ENCODE measurements around the gene RAD23B. TPM values are rescaled to one million over a fixed set of nuclear protein-coding genes. Genes with fewer than 3 reads are reported as not detected.

Gene RAD23B
- polyA plus RNA-seq (2012; ENCODE audit: low read depth, missing spikeins) = 48.3 TPM

DNA sequence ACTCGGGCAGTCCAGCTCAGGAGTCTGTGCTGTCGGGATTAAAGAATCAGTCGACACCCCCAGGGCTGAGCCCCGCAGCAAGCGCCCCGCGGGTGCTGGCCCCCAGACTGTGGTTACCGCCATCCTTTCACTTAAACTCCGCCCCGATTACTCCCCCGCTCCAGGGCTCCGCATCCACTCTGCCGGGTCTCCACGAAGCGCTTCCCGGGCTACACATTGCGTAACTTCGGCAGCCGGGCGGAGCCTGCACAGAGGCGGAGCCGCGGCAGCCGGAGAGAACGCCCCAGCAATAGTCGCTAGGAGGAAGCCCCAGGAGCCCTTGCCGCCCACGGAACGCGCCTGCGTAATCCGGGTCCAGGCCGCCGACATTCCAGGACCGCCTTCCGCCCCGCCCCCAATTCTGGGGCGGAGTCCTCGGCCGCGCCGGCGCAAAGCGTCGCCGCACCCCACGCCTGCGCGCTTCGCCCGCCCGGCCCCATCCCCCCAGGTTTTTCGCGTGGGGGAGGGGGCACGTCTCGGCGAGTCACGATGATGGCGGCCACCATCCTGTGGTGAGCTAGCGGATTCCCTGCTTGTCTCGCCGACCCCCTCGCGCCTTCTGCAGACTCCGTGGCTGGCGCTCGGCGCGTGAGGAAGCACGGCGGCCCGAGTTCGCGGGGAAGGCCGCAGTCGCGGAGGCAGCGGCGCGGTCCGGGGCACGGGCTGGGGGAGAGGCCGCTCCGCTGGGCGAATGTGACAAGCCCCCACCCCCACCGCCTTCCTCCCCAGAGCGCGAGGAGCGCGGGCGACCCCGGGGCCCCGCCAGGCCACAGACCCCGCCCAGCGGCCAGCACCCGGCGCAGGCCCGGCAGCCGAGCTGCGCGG lies at the start of gene RAD23B:
RAD23B (plus strand) TSS at position 521 of the 864 bp plus-strand sequence. CDS start 351 bp downstream, outside the sequence.
- DNase-seq (ENCODE audit: insufficient read length, low spot score) = peak; percentile 83
- peak; percentile 69 for TF ChIP-seq POLR2A (IDR thresholded peaks at IDR 0.05; ENCODE audit: low read depth, low read length)
- TF ChIP-seq TAF1 (IDR thresholded peaks at IDR 0.05; ENCODE audit: low read depth, low read length) = peak; percentile 89
- peak; percentile 47; the same call in 1 of the 2 replicates for TF ChIP-seq POU2F2 (IDR thresholded peaks at IDR 0.05; ENCODE audit: low read depth, low read length)
- TF ChIP-seq PAX5 (IDR thresholded peaks at IDR 0.05; ENCODE audit: insufficient read depth, low read length, severe bottlenecking) = no peak
- TF ChIP-seq SPI1 (IDR thresholded peaks at IDR 0.05; ENCODE audit: low read depth, low read length) = peak; percentile 45
- TF ChIP-seq POLR2AphosphoS5 (IDR thresholded peaks at IDR 0.05; ENCODE audit: low read depth, low read length) = peak; percentile 66
- peak; percentile 98 for FAIRE-seq

DNA sequence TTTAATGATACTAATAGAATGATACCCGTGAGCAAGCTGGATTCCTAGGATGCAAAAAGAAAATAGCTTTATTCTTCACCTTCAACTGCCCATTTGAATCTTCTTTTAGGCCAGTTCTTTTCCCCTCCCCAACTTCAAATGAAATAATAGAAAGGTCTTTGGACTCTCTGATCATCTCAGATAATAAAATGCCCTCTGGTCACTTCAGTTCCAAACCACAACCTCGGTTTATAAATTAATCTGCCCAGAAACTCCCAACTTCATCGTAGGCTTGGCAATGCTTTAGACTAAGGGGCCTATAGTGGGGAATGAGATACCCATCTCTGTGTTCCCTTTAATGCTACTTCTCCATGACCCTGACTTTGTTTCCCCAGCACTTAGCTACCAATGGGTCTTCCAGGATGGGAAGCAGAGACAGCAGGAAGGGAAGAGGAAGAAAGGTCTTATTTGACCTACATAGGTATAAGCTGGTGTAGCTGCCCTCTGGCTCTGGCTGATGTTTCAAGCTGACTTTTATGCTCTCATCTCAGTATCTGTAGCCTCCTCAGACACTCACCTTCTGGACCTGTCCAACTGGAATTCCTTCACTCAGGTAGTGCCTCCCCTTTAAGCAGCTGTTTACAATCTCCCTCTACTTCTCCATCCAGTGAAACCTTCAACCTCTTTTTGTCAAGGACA lies 47.2 kb upstream of the RAD23B start:
- no peak for TF ChIP-seq POLR2AphosphoS5 (IDR thresholded peaks at IDR 0.05; ENCODE audit: low read depth, low read length)
- TF ChIP-seq SPI1 (IDR thresholded peaks at IDR 0.05; ENCODE audit: low read depth, low read length) = no peak
- no peak for TF ChIP-seq POLR2A (IDR thresholded peaks at IDR 0.05; ENCODE audit: low read depth, low read length)
- TF ChIP-seq TAF1 (IDR thresholded peaks at IDR 0.05; ENCODE audit: low read depth, low read length) = no peak
- no peak for TF ChIP-seq PAX5 (IDR thresholded peaks at IDR 0.05; ENCODE audit: insufficient read depth, low read length, severe bottlenecking)
- TF ChIP-seq POU2F2 (IDR thresholded peaks at IDR 0.05; ENCODE audit: low read depth, low read length) = no peak
- no peak for FAIRE-seq
- no peak for DNase-seq (ENCODE audit: insufficient read length, low spot score)

GRCh38 chr9:107237873-107238272 lies 45.2 kb upstream of the RAD23B start:
- DNase-seq (ENCODE audit: insufficient read length, low spot score) (no peak), FAIRE-seq (no peak)
- TF ChIP-seq POU2F2 (IDR thresholded peaks at IDR 0.05; ENCODE audit: low read depth, low read length) (no peak), POLR2AphosphoS5 (IDR thresholded peaks at IDR 0.05; ENCODE audit: low read depth, low read length) (no peak), SPI1 (IDR thresholded peaks at IDR 0.05; ENCODE audit: low read depth, low read length) (no peak), POLR2A (IDR thresholded peaks at IDR 0.05; ENCODE audit: low read depth, low read length) (no peak), PAX5 (IDR thresholded peaks at IDR 0.05; ENCODE audit: insufficient read depth, low read length, severe bottlenecking) (no peak), TAF1 (IDR thresholded peaks at IDR 0.05; ENCODE audit: low read depth, low read length) (no peak)

GRCh38 chr9:107239474-107239873 lies 43.6 kb upstream of the RAD23B start:
- TF ChIP-seq POLR2A (IDR thresholded peaks at IDR 0.05; ENCODE audit: low read depth, low read length) (no peak), PAX5 (IDR thresholded peaks at IDR 0.05; ENCODE audit: insufficient read depth, low read length, severe bottlenecking) (no peak), POLR2AphosphoS5 (IDR thresholded peaks at IDR 0.05; ENCODE audit: low read depth, low read length) (no peak), SPI1 (IDR thresholded peaks at IDR 0.05; ENCODE audit: low read depth, low read length) (no peak), POU2F2 (IDR thresholded peaks at IDR 0.05; ENCODE audit: low read depth, low read length) (no peak), TAF1 (IDR thresholded peaks at IDR 0.05; ENCODE audit: low read depth, low read length) (no peak)
- FAIRE-seq = no peak
- DNase-seq (ENCODE audit: insufficient read length, low spot score) = no peak

- FAIRE-seq (no peak), DNase-seq (ENCODE audit: insufficient read length, low spot score) (no peak)
- no peak for TF ChIP-seq TAF1 (IDR thresholded peaks at IDR 0.05; ENCODE audit: low read depth, low read length)
- no peak for TF ChIP-seq POU2F2 (IDR thresholded peaks at IDR 0.05; ENCODE audit: low read depth, low read length)
- TF ChIP-seq POLR2AphosphoS5 (IDR thresholded peaks at IDR 0.05; ENCODE audit: low read depth, low read length) = no peak
- no peak for TF ChIP-seq SPI1 (IDR thresholded peaks at IDR 0.05; ENCODE audit: low read depth, low read length)
- TF ChIP-seq PAX5 (IDR thresholded peaks at IDR 0.05; ENCODE audit: insufficient read depth, low read length, severe bottlenecking) = no peak
- no peak for TF ChIP-seq POLR2A (IDR thresholded peaks at IDR 0.05; ENCODE audit: low read depth, low read length)
These were observed 42.8 kb upstream of the RAD23B start for GRCh38 chr9:107240260-107240659.

DNA sequence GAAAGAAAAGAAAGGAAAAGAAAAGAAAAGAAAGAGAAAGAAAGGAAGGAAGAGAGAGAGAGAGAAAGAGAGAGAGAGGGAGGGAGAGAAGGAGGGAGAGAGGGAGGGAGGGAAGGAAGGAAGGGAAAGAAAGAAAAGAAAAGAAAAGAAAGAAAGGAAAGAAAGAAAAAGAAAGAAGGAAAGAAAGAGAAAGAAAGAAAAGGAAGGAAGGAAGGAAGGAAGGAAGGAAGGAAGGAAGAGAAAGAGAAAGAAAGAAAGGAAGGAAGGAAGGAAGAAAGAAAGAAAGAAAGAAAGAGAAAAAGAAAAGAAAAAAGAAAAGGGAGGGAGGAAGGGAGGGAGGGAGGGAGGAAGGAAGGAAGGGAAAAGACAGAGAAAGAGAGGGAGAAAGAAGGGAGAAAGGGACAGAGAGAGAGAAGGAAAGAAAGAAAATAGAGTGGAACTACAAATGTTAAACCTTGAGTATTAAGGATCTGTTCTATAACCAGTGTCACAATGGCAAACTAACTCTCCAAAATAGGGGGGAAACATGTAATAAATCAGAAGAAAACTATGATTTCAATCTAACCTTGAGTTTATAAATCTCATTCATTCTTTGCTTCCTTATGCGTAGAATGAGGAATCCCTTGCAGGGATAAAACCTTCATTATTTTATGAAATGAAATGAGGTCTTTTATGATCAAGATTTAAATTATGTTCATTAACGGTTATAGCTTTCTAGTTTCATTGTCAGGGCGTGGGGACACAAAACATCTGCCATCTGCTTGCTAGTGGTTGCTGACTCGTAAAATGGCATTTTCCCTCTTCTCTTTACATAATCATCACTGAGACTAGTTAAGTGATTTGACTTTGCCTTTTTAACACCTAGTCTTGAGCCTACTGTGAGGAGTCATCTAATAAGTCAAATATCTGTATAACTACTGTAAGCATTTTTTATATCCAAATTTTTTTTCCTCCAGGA lies 40.7 kb upstream of the RAD23B start:
- DNase-seq (ENCODE audit: insufficient read length, low spot score) (no peak), FAIRE-seq (no peak)
- TF ChIP-seq POLR2AphosphoS5 (IDR thresholded peaks at IDR 0.05; ENCODE audit: low read depth, low read length) (no peak), POLR2A (IDR thresholded peaks at IDR 0.05; ENCODE audit: low read depth, low read length) (no peak), SPI1 (IDR thresholded peaks at IDR 0.05; ENCODE audit: low read depth, low read length) (no peak), POU2F2 (IDR thresholded peaks at IDR 0.05; ENCODE audit: low read depth, low read length) (no peak), PAX5 (IDR thresholded peaks at IDR 0.05; ENCODE audit: insufficient read depth, low read length, severe bottlenecking) (no peak), TAF1 (IDR thresholded peaks at IDR 0.05; ENCODE audit: low read depth, low read length) (no peak)

GRCh38 chr9:107243742-107244141 lies 39.3 kb upstream of the RAD23B start:
- DNase-seq (ENCODE audit: insufficient read length, low spot score) (no peak), FAIRE-seq (no peak)
- TF ChIP-seq POLR2A (IDR thresholded peaks at IDR 0.05; ENCODE audit: low read depth, low read length) (no peak), SPI1 (IDR thresholded peaks at IDR 0.05; ENCODE audit: low read depth, low read length) (no peak), PAX5 (IDR thresholded peaks at IDR 0.05; ENCODE audit: insufficient read depth, low read length, severe bottlenecking) (no peak), TAF1 (IDR thresholded peaks at IDR 0.05; ENCODE audit: low read depth, low read length) (no peak), POLR2AphosphoS5 (IDR thresholded peaks at IDR 0.05; ENCODE audit: low read depth, low read length) (no peak), POU2F2 (IDR thresholded peaks at IDR 0.05; ENCODE audit: low read depth, low read length) (no peak)

All from GM12891 (cell line).